Keratinocyte (primary cell): ENCODE data around the gene FMOD. TPM values are rescaled to one million over a fixed set of nuclear protein-coding genes. Genes with fewer than 3 reads are reported as not detected.

Experiments
- DNase-seq: peaks from one replicate; pipeline ENCODE4 v3.0.0-alpha.2; 2011; ENCODE audit warnings: low read depth, missing footprints, low spot score
- FAIRE-seq: peaks from 2 replicates; lab custom pipeline; 2011; peaks lifted over from hg19 to GRCh38; lab: Jason Lieb, UNC
- H2AFZ ChIP-seq: 2 replicates; pipeline ENCODE4 v1.6.0; 2012; ENCODE audit warnings: low read length, control low read depth, inconsistent platforms; ENCODE audit not compliant: control insufficient read depth
- H3K27ac ChIP-seq: 2 replicates; pipeline ENCODE4 v1.5.1; 2011; ENCODE audit warnings: low read length; ENCODE audit not compliant: control insufficient read depth, insufficient read depth
- H3K27me3 ChIP-seq: 3 replicates; pipeline ENCODE4 v1.6.0; 2011; ENCODE audit warnings: low read length; ENCODE audit not compliant: control insufficient read depth, insufficient read depth; ENCODE audit errors: extremely low read depth
- H3K36me3 ChIP-seq, 2 experiments: 2 replicates in 1 of 2; 3 replicates in 1 of 2; pipeline ENCODE4 v1.5.1; 2011; ENCODE audit warnings: low read length in 2 of 2, mild to moderate bottlenecking in 1 of 2; ENCODE audit not compliant: control insufficient read depth in 2 of 2, insufficient read depth in 2 of 2; ENCODE audit errors: extremely low read depth in 1 of 2
- H3K4me1 ChIP-seq: 3 replicates; pipeline ENCODE4 v1.5.1; 2011; ENCODE audit warnings: low read length; ENCODE audit not compliant: control insufficient read depth, insufficient read depth; ENCODE audit errors: extremely low read depth
- H3K4me2 ChIP-seq: 3 replicates; pipeline ENCODE4 v1.6.0; 2011; ENCODE audit warnings: low read depth, low read length; ENCODE audit not compliant: control insufficient read depth, insufficient read depth; ENCODE audit errors: extremely low read depth
- H3K4me3 ChIP-seq, 3 experiments: fragments of 200-600 bp in 1 of 3; sonication (generic) in 1 of 3; 2 replicates in 2 of 3; 3 replicates in 1 of 3; pipeline ENCODE4 v1.5.1; 2011 to 2016; ENCODE audit warnings: low read length in 3 of 3, mild to moderate bottlenecking in 3 of 3, control low read depth in 2 of 3, inconsistent platforms in 1 of 3, low read depth in 1 of 3, mixed read lengths in 1 of 3, mixed run types in 1 of 3, moderate library complexity in 1 of 3; ENCODE audit not compliant: control insufficient read depth in 2 of 3, insufficient read depth in 2 of 3; ENCODE audit errors: extremely low read depth in 1 of 3
- H3K79me2 ChIP-seq: 2 replicates; pipeline ENCODE4 v1.6.0; 2012; ENCODE audit warnings: low read length; ENCODE audit not compliant: control insufficient read depth, insufficient read depth
- H3K9ac ChIP-seq: 3 replicates; pipeline ENCODE4 v1.6.0; 2011; ENCODE audit warnings: low read length; ENCODE audit not compliant: control insufficient read depth, insufficient read depth; ENCODE audit errors: extremely low read depth
- H3K9me1 ChIP-seq: 3 replicates; pipeline ENCODE4 v1.6.0; 2011; ENCODE audit warnings: low read length; ENCODE audit not compliant: control insufficient read depth, insufficient read depth; ENCODE audit errors: extremely low read depth
- H3K9me3 ChIP-seq: 2 replicates; pipeline ENCODE4 v1.5.1; 2012; ENCODE audit warnings: low read depth, low read length; ENCODE audit not compliant: control insufficient read depth
- H4K20me1 ChIP-seq: 3 replicates; pipeline ENCODE4 v1.6.0; 2011; ENCODE audit warnings: low read length; ENCODE audit not compliant: control insufficient read depth, insufficient read depth; ENCODE audit errors: extremely low read depth
- EZH2 ChIP-seq: IDR thresholded peaks from one replicate; pipeline ENCODE4 v1.6.1; 2012; ENCODE audit warnings: inconsistent platforms, mild to moderate bottlenecking, low read length, moderate library complexity
- dilution Hi-C: fragments of 300-500 bp; cut with MboI; formaldehyde crosslinking; loops from one replicate; pipeline ENCODE4 v1.7.0; 2020; ENCODE audit warnings: low sequenced_read_pairs; ENCODE audit not compliant: extremely low pct_ligation_motif_present
- polyA plus RNA-seq, 5 experiments: library from polyadenylated mRNA; depleted of rRNA in 3 of 5; stranded (reverse) in 3 of 5; stranded (forward) in 1 of 5; unstranded in 1 of 5; fragments of >200 nt; gene quantifications; 1 replicate in 1 of 5; 2 replicates in 3 of 5; 3 replicates in 1 of 5; pipeline versions ENCODE4 v1.2.1 to v1.2.3, GENCODE V29; 2011 to 2012; ENCODE audit warnings: missing spikeins in 2 of 5, low read depth in 1 of 5, low replicate concordance in 1 of 5
- TF ChIP-seq, protein P1 (sequence below), 3 experiments: IDR thresholded peaks in 1 of 3; conservative IDR thresholded peaks in 1 of 3; optimal IDR thresholded peaks in 1 of 3; 2 replicates in 2 of 3; 3 replicates in 1 of 3; pipeline versions ENCODE3 to v1.5.1; 2011; ENCODE audit warnings: low read length in 3 of 3, mild to moderate bottlenecking in 3 of 3, moderate library complexity in 2 of 3, control low read depth in 1 of 3, inconsistent platforms in 1 of 3; ENCODE audit not compliant: insufficient read depth in 2 of 3; ENCODE audit errors: extremely low read depth in 1 of 3

The FMOD gene
- polyA plus RNA-seq, 1 donor (not counting 4 experiments of a cell fraction or from before 2014, with no cell fraction given), result 0.47 TPM

DNA sequence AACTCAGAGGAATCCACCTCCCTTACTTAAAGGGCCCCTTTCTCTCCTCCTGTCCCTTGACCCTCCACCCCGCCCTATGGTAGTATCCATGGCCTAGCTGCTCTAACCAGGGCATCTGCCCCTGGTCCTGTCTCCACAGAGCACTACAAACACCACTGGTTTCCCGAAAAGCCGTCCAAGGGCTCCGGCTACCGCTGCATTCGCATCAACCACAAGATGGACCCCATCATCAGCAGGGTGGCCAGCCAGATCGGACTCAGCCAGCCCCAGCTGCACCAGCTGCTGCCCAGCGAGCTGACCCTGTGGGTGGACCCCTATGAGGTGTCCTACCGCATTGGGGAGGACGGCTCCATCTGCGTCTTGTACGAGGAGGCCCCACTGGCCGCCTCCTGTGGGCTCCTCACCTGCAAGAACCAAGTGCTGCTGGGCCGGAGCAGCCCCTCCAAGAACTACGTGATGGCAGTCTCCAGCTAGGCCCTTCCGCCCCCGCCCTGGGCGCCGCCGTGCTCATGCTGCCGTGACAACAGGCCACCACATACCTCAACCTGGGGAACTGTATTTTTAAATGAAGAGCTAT, 43.9 kb downstream of the FMOD start:
- Histone ChIP-seq H3K27me3 (no peaks in the 10 kb centered on the region), H4K20me1 (peaks cover 22% of the 10 kb centered on the region), H3K4me1 (peaks cover 45% of the 10 kb centered on the region), H3K27ac (peak overlapping the region; percentile 88), H3K79me2 (peaks cover 33% of the 10 kb centered on the region), H3K36me3 (peaks cover 14 to 15% of the 10 kb centered on the region in 2 experiments), H3K4me2 (peak overlapping the region; percentile 93), H3K4me3 (peak overlapping the region; percentile 78 to 92 (median 81)), H3K9me3 (no peaks in the 10 kb centered on the region), H3K9me1 (peaks cover 2% of the 10 kb centered on the region), H3K9ac (peak overlapping the region; percentile 95), H2AFZ (no peak overlapping the region)
- TF ChIP-seq, protein P1, sequence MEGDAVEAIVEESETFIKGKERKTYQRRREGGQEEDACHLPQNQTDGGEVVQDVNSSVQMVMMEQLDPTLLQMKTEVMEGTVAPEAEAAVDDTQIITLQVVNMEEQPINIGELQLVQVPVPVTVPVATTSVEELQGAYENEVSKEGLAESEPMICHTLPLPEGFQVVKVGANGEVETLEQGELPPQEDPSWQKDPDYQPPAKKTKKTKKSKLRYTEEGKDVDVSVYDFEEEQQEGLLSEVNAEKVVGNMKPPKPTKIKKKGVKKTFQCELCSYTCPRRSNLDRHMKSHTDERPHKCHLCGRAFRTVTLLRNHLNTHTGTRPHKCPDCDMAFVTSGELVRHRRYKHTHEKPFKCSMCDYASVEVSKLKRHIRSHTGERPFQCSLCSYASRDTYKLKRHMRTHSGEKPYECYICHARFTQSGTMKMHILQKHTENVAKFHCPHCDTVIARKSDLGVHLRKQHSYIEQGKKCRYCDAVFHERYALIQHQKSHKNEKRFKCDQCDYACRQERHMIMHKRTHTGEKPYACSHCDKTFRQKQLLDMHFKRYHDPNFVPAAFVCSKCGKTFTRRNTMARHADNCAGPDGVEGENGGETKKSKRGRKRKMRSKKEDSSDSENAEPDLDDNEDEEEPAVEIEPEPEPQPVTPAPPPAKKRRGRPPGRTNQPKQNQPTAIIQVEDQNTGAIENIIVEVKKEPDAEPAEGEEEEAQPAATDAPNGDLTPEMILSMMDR (optimal IDR thresholded peaks at IDR 0.05 in 1 of 3, IDR thresholded peaks at IDR 0.05 in 1 of 3, conservative IDR thresholded peaks at IDR 0.05 in 1 of 3; ENCODE audit: extremely low read depth in 1 of 3, insufficient read depth in 2 of 3, low read length in 3 of 3), result peak in 1 of 3 experiments; percentile 2
- TF ChIP-seq EZH2, result no peak
- dilution Hi-C loops, result no loop called here
- no peak for DNase-seq
- no peak for FAIRE-seq

DNA sequence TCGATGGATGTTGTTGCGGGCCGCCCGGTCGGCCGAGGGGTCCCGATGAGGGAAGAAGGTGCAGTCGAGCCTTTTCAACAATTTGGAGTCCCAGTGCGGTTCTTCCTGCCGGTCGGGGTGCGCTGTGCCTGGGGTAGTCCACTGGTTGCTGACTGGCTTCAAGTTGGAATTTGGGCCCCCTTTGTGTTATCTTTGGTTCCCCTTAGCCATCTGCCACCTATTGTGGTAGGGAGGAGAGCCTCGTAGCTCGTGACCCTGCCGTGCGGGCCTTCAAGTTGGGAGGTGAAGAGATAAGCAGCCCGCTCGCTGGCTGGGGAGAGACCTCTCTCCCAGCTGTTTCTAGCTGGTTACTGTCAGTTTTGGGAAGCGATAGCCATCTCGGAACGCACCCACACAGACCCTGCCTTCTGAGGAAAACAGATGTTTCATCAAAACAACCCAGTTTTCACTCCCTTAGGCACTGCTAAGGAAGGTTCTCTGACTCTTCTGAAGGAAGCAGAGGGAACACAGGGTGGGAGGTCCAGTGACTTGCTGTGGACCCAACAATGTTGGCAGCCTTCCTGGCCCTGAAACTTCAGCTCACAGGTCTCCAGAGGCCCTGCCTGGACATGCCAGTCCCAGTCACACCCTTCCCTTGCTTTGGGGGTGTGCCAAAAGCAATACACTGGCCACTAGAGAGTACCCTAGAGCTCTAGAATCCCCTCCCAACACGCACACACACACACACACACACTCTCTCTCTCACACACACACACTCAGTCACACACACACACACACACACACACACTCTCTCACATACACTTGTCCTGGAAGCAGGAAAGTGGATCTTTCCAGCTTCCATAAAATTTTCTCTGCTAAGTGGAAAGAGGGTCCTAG, 44.6 kb downstream of the FMOD start:
- Histone ChIP-seq H3K4me3 (peak overlapping the region; percentile 78 to 92 (median 81)), H3K27ac (peak overlapping the region; percentile 88), H2AFZ (no peak overlapping the region), H3K9me3 (no peaks in the 10 kb centered on the region), H3K36me3 (peaks cover 14 to 15% of the 10 kb centered on the region in 2 experiments), H3K4me1 (peaks cover 46% of the 10 kb centered on the region), H3K4me2 (peak overlapping the region; percentile 93), H3K9me1 (peaks cover 2% of the 10 kb centered on the region), H3K27me3 (no peaks in the 10 kb centered on the region), H3K9ac (peak overlapping the region; percentile 95), H3K79me2 (peaks cover 33% of the 10 kb centered on the region), H4K20me1 (peaks cover 22% of the 10 kb centered on the region)
- FAIRE-seq, result peak; percentile 86
- TF ChIP-seq EZH2, result no peak
- TF ChIP-seq, protein P1 (optimal IDR thresholded peaks at IDR 0.05 in 1 of 3, IDR thresholded peaks at IDR 0.05 in 1 of 3, conservative IDR thresholded peaks at IDR 0.05 in 1 of 3; ENCODE audit: extremely low read depth in 1 of 3, insufficient read depth in 2 of 3, low read length in 3 of 3), result peak in 2 of 3 experiments; percentile 38 to 54
- dilution Hi-C loops, result no loop called here
- peak; percentile 83 for DNase-seq
